ENCODE results near the gene PLAC1.

The PLAC1 gene

DNA sequence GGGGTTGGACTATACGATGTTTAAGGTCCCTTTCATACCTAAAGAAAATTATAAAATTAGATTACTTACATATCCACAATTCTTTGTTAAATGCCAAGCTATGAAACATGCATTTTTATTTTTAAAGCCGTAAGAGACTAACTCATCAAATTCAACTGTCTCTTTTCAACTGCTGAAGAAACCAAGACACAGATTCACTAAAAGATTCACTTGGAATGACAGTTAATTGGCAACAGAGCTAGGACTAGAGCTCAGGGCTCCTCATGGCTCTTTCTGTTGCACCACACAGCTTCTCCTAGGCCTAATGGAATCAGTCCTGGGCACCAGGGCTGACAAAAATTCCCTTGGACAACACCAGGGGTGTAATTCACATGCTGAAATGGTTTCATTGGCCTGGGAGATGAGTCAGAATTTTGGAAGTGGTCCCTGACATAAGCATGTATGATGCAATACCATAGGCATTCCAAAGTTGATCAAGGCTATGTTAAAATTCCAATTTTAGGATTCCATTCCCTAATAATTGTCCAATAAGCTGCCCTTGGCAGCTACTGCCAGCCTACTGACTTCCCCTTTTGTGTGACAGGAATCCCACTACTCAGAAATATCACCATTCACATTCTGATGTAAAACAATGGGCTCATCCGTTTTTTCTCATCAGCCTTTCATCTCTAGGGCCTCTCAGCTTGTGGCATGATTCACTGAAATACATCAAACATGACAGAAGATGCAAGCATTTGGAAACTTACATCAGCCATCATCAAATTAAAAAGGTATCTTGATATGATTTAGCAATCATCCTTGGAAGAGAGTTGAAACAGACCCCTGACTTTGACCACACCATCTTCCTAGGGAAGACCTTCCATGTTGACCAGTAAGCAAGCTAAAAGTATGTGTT lies 54.2 kb downstream of the PLAC1 start:
- POLR2A ChIA-PET (ENCODE audit: low non-redundant PET): no interaction called here
- peak overlapping the region; percentile 90 for H3K27ac ChIP-seq
- TF ChIP-seq, protein P1, sequence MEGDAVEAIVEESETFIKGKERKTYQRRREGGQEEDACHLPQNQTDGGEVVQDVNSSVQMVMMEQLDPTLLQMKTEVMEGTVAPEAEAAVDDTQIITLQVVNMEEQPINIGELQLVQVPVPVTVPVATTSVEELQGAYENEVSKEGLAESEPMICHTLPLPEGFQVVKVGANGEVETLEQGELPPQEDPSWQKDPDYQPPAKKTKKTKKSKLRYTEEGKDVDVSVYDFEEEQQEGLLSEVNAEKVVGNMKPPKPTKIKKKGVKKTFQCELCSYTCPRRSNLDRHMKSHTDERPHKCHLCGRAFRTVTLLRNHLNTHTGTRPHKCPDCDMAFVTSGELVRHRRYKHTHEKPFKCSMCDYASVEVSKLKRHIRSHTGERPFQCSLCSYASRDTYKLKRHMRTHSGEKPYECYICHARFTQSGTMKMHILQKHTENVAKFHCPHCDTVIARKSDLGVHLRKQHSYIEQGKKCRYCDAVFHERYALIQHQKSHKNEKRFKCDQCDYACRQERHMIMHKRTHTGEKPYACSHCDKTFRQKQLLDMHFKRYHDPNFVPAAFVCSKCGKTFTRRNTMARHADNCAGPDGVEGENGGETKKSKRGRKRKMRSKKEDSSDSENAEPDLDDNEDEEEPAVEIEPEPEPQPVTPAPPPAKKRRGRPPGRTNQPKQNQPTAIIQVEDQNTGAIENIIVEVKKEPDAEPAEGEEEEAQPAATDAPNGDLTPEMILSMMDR (conservative IDR thresholded peaks at IDR 0.05; ENCODE audit: low read depth): peak; percentile 25; the same call in 1 of the 2 replicates
- CTCF ChIA-PET: no interaction called here
- peak; percentile 70 for DNase-seq (ENCODE audit: low spot score)

GRCh38 chrX:134602410-134602809 lies 55.9 kb downstream of the PLAC1 start:
- CTCF ChIA-PET: no interaction called here
- H3K27ac ChIP-seq: no peak overlapping the region
- TF ChIP-seq, protein P1 (conservative IDR thresholded peaks at IDR 0.05; ENCODE audit: low read depth): no peak
- no peak for DNase-seq (ENCODE audit: low spot score)
- POLR2A ChIA-PET (ENCODE audit: low non-redundant PET): no interaction called here

GRCh38 chrX:134601240-134601765 lies 57.0 kb downstream of the PLAC1 start:
- DNase-seq (ENCODE audit: low spot score): no peak
- CTCF ChIA-PET: no interaction called here
- H3K27ac ChIP-seq: no peak overlapping the region
- TF ChIP-seq, protein P1 (conservative IDR thresholded peaks at IDR 0.05; ENCODE audit: low read depth): no peak
- POLR2A ChIA-PET (ENCODE audit: low non-redundant PET): no interaction called here

- DNase-seq (ENCODE audit: low spot score): no peak
- H3K27ac ChIP-seq: no peak overlapping the region
- ChIA-PET POLR2A (ENCODE audit: low non-redundant PET) (no interaction called here), CTCF (interaction anchor here (1.2 kb wide), 1 partner anchor 164 kb away, joined by 5 read pairs; no protein-coding TSS in a partner anchor)
- TF ChIP-seq, protein P1 (conservative IDR thresholded peaks at IDR 0.05; ENCODE audit: low read depth): no peak
These were observed 57.6 kb downstream of the PLAC1 start for GRCh38 chrX:134600714-134601113.

GRCh38 chrX:134599184-134599914 lies 58.9 kb downstream of the PLAC1 start:
- TF ChIP-seq, protein P1 (conservative IDR thresholded peaks at IDR 0.05; ENCODE audit: low read depth): no peak
- CTCF ChIA-PET: interaction anchor here (1.2 kb wide), 1 partner anchor 165 kb away, joined by 5 read pairs; no protein-coding TSS in a partner anchor
- H3K27ac ChIP-seq: no peak overlapping the region
- DNase-seq (ENCODE audit: low spot score): no peak
- POLR2A ChIA-PET (ENCODE audit: low non-redundant PET): no interaction called here

DNA sequence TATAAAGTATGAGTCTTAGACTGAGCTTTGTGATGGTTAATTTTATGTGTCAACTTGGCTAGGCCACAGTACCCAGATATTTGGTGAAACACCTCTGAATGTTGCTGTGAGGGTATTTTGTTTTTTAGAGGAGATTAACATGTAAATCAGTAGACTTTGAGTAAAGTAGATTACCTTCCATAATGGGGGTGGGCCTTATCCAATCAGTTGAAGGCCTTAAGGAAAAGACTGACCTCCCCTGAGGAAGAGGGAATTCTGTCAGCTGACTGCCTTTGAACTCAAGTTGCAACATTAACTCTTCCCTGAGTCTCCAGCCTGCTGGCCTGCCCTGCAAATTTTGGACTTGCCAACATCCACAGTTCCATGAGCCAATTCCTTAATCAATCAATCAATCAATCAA lies 66.0 kb downstream of the PLAC1 start:
- ChIA-PET CTCF (no interaction called here), POLR2A (ENCODE audit: low non-redundant PET) (no interaction called here)
- H3K27ac ChIP-seq: no peak overlapping the region
- TF ChIP-seq, protein P1 (conservative IDR thresholded peaks at IDR 0.05; ENCODE audit: low read depth): no peak
- DNase-seq (ENCODE audit: low spot score): no peak
